M059J (cell line): ENCODE data around the gene ABR. TPM values are rescaled to one million over a fixed set of nuclear protein-coding genes. Genes with fewer than 3 reads are reported as not detected.
"Not testable (repeated sequence)": the region's sequence is repeated elsewhere in the genome, so short reads cannot be mapped to it uniquely, and the experiment has no call there.

ENCODE experiments used
- DNase-seq: peaks from one replicate; pipeline ENCODE4 v3.0.0-alpha.2; 2012; ENCODE audit warnings: low read depth
- total RNA-seq: library from RNA; depleted of rRNA; stranded (reverse); fragments of >200 nt; shearing (Covaris generic); gene quantifications from 2 replicates; pipeline ENCODE4 v1.2.3, GENCODE V29; 2014

The ABR gene
- total RNA-seq, 1 experiment from 2014 or later = 47.3 TPM

DNA sequence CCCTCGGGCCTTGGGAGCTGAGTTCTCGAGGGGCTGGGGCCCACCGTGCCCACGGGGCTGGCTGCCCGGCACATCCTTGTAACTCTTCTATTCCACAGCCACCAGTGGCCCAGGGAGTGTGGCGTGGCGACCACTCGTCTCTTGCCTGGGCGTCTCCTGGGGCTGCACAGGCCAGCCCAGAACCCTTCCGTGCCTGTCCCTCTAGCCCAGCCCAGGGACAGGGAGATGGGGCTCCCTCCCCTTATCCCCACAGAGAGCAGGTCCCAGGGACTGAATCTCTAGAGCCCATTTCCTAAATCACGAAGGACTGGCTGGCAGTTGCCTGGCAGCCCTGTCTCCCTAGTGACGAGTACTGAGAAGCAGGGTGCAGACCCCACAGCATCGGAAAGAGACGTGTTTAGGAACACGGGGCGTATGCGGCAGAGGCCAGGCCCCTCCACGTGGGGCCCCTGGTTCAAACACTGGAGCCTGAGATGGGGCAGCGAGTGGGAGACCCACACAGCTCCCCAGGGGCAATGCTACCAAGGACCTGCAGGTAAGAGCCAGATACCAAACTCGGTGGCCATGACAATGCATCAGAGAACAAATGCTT lies 131.8 kb downstream of the ABR start:
- DNase-seq = no peak

GRCh38 chr17:1047177-1047878 lies 132.5 kb downstream of the ABR start:
- DNase-seq = no peak

- DNase-seq = no peak
Measured at GRCh38 chr17:1045456-1045855, 134.3 kb downstream of the ABR start.

DNA sequence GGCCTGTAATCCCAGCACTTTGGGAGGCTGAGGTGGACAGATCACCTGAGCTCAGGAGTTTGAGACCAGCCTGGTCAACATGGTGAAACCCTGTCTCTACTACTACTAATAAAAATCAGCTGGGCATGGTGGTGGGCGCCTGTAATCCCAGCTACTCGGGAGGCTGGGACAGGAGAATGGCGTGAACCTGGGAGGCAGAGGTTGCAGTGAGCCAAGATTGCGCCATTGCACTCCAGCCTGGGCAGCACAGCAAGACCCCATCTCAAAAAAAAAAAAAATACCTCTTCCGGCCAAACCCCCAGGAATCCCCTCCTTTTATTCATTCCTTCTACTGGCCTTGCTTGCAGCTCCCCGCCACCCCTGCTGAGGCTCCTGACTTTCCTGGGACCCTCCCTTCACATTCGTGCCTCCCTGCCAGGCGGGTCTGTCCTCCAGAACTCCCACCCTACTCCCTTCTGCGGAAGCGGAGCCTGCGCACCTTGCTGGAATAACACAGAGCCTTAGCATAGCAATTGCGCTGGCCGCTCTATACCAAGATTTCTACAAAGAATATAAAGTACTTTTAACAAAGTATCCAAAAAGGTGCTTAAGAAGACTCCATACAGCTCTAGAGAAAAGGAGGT lies 135.3 kb downstream of the ABR start:
- DNase-seq = not testable (repeated sequence)

DNA sequence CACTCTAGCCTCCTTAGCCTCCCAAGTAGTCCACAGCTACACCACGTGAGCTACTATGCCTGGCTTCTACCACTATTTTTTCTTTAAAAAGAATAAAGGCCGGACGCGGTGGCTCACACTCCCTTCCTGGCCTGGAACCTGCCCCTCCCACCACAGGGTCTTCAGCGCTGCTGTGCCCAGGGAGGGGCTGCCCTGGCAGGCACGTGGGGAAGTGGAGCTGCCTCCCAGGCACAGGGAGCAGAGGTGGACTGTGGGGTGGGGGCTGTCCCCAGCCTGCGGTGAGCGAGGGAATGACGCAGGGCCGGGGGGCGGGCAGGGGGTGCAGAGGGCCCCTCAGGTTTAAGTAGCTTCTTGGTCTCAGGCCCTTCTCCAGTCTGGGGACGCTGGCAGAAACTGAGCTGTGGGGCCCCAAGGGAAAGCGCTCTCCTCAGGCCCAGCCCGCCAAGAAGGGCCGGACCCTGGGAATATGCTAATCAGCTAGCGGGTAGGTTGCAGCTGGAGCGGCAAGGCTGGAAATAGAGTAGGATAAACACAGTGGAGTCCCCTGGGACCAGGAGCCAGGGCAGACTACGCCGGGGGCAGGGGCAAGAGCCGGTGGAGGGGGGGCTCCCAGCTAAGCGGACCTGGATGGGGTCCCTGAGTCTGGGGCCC lies 136.1 kb downstream of the ABR start:
- no peak for DNase-seq

- DNase-seq = no peak
Measured at GRCh38 chr17:1042486-1042885, 137.3 kb downstream of the ABR start.

DNA sequence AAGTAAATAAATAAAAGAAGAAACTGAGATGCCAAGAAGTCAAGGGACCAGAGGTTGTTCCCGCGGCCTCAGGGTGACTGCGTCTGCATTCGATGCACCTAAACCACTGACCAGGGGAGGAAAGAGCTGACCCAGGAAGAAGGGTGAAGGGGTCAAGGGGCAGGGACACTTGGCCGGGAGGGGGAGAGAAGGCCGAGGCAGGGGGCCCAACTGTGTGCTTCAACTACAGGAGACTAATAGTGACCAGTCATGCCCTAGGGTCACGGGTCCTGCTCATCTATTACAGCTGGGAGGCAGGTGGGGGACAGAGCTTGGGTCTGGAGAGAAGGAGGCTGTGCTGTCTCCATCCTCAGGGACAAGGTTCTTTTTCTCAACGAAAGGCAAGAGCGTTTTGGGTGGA lies 138.0 kb downstream of the ABR start:
- DNase-seq = no peak

DNA sequence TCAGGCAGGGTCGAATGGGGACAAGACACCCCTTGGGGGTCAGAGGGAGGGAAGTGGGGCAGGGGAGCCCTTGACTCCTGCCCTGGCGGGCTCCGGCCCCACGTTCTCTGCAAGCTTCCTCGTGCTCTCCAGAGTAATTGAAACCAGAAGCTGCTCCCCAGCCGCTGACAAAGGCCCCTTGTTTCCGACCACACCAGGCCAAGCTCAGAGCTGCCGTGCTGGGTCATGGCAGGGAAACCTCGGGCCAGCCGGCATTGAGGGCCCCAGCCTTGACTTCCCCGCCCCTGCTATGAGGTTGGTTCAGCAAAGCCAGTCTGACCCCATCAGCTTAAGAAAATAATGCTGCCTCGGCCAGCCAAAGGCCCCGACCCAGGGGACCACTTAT lies 139.6 kb downstream of the ABR start:
- DNase-seq = no peak

DNA sequence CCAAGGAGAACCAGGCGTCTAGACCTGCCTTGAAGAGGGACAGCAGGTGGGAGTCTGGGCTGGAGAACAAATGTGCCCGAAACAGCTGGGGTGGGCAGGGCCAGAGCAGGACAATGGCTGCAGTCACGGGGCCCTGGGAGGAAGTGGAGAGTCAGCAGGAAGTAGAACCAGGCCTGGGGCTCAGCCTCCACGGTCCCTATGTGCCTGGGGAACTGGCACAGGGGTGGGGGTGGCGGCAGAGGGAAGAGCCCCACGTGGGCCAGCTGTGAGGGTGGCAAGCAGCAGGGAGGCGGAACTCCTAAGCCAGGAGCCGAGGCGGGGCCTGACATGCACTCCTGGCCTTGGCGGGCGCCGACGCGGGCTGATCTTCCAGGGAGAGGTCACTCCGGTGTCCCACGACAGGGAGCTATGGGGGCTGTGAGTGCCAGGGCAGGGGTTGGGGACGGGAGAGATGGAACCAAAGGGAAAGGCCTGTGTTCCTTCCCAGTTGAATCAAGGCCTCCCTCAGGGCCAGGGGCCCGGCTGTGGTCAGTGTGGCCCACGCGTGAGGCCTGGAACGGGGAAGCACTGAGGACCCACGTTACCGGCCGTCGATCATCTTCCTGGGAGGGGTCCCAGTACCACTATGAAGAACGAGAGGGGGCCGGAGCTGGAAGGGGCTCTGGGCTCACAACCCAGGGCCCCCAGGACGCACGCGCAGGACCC lies 140.1 kb downstream of the ABR start:
- DNase-seq = no peak

GRCh38 chr17:1039123-1039507 lies 140.7 kb downstream of the ABR start:
- no peak for DNase-seq

GRCh38 chr17:1038459-1039122 lies 141.2 kb downstream of the ABR start:
- DNase-seq = no peak

DNA sequence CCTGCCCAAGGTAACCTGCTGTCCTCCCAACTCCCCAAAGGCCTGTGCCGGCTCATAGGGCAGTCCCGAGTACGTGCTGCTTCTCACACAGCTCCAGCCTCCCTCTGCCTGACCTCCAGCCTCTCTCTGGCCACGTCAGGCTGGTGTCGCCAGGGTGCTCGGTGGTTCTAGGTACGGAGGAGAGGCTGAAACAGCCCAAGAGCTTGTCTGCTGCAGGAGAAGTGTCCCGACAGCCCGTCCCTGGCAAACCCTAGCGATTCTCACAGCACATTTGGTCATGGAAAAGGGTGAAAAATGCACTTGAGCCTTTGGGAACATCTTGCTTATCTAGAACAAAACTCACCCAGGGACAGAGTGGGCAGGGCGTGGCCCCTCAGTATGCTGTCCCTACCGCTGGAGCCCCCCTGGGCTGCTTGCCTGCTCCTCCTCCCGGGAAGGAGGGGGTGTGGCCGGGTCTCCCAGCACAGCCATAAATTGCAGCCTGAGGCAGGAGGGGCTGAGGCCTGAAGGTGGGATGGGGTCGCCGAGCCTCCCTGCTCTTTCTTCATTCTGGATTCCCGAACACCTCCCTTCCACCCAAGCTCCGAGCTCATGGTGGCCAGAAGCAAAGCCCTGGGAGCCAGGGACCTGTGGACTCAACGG lies 142.4 kb downstream of the ABR start:
- DNase-seq = no peak

DNA sequence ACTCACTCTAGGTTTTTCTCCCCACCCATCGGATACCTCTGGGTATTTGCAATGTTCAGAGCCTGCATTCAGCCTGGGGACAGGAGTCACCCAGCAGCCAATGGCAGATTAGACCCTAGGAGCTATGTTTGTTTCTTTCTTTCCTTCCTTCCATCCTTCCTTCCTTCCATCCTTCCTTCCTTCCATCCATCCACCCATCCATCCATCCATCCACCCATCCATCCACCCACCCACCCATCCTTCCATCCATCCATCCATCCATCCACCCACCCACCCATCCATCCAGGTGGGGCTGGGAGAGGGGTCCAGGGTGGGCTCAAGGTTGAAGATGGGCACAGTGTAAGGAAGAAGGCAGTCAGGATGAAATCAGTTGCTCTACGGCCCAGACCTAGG lies 142.9 kb downstream of the ABR start:
- no peak for DNase-seq

- DNase-seq = no peak
Measured at GRCh38 chr17:1036171-1036844, 143.5 kb downstream of the ABR start.

GRCh38 chr17:1035546-1036170 lies 144.1 kb downstream of the ABR start:
- DNase-seq = no peak

- DNase-seq = no peak
Measured at GRCh38 chr17:1034652-1035210, 145.1 kb downstream of the ABR start.

- no peak for DNase-seq
Measured at GRCh38 chr17:1033503-1033902, 146.3 kb downstream of the ABR start.

DNA sequence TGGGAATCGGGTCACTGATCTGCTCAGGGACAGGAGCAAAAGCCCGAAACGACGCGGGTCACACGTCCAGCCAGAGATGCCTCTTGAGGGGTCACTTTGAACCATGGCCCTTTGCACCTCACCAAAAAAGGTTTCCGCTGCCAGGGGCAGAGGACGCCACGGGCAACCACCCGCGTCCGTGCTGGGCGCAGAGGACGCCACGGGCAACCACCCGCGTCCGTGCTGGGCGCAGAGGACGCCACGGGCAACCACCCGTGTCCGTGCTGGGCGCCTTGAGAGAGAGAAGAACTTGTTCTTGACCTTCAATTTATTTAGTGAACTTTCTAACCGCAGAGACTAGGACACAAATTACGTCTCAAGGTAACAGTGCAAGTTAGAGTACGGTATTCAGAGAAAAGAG lies 147.4 kb downstream of the ABR start:
- no peak for DNase-seq

- DNase-seq = no peak
Measured at GRCh38 chr17:1031711-1032110, 148.1 kb downstream of the ABR start.
